Endodermal cell (in vitro differentiated cells): ENCODE data around the gene PRKCB. TPM values are rescaled to one million over a fixed set of nuclear protein-coding genes. Genes with fewer than 3 reads are reported as not detected.

Experiments used
- DNase-seq: peaks from one replicate; pipeline ENCODE4 v3.0.0-alpha.2; 2017
- H3K27ac ChIP-seq: 2 replicates; pipeline ENCODE4 v1.5.1; 2013; ENCODE audit warnings: mild to moderate bottlenecking, low read depth, low read length, moderate library complexity
- H3K27me3 ChIP-seq: 2 replicates; pipeline ENCODE4 v1.6.1; 2013; ENCODE audit warnings: mild to moderate bottlenecking, low read length, moderate library complexity; ENCODE audit not compliant: insufficient read depth, control insufficient read depth, poor library complexity, severe bottlenecking
- H3K36me3 ChIP-seq: 2 replicates; pipeline ENCODE4 v1.7.0; 2013; ENCODE audit warnings: mild to moderate bottlenecking, low read length, moderate library complexity; ENCODE audit not compliant: control insufficient read depth, insufficient read depth
- H3K4me1 ChIP-seq: one replicate; pipeline ENCODE4 v1.7.0; 2013; ENCODE audit warnings: low read length; ENCODE audit not compliant: control insufficient read depth, insufficient read depth
- H3K4me3 ChIP-seq: 2 replicates; pipeline ENCODE4 v1.5.1; 2013; ENCODE audit warnings: mild to moderate bottlenecking, low read length, moderate library complexity
- H3K9ac ChIP-seq: 2 replicates; pipeline ENCODE4 v1.6.1; 2013; ENCODE audit warnings: mild to moderate bottlenecking, low read length, moderate library complexity; ENCODE audit not compliant: poor library complexity, severe bottlenecking; ENCODE audit errors: extremely low read depth
- H3K9me3 ChIP-seq: 2 replicates; pipeline ENCODE4 v1.6.1; 2013; ENCODE audit warnings: mild to moderate bottlenecking, low read length, moderate library complexity; ENCODE audit not compliant: control insufficient read depth
- H3K27ac Mint-ChIP-seq: 2 replicates; pipeline ENCODE4 v1.8.0; 2020; ENCODE audit warnings: mixed read lengths
- H3K27me3 Mint-ChIP-seq: 2 replicates; pipeline ENCODE4 v1.8.0; 2021; ENCODE audit warnings: mild to moderate bottlenecking, mixed read lengths; ENCODE audit not compliant: insufficient read depth
- H3K36me3 Mint-ChIP-seq: 2 replicates; pipeline ENCODE4 v1.8.0; 2020; ENCODE audit warnings: low read depth, mixed read lengths
- H3K4me1 Mint-ChIP-seq: 2 replicates; pipeline ENCODE4 v1.8.0; 2020; ENCODE audit warnings: mixed read lengths
- H3K4me3 Mint-ChIP-seq: 2 replicates; pipeline ENCODE4 v1.8.0; 2020; ENCODE audit warnings: mild to moderate bottlenecking, moderate library complexity, mixed read lengths
- H3K9me3 Mint-ChIP-seq: 2 replicates; pipeline ENCODE4 v1.8.0; 2020; ENCODE audit warnings: mild to moderate bottlenecking, mixed read lengths
- WGBS, 2 experiments: methylation state at CpG; one replicate each; pipeline versions ENCODE4 v1.1.5 to v1.1.7; 2013; ENCODE audit warnings: missing lambda C conversion rate in 2 of 2, mixed read lengths in 1 of 2; ENCODE audit not compliant: insufficient coverage in 1 of 2, insufficient read length in 1 of 2; 5-methylcytosine and 5-hydroxymethylcytosine counted together
- total RNA-seq, 2 donors: library from RNA; stranded (reverse); fragmentation: NEBNext Ultra II Directional in 1 of 2; extraction: Animal tissue kit (Norgen Biotek cat#: 25700) in 1 of 2; gene quantifications; 2 replicates in 1 of 2; 3 replicates in 1 of 2; pipeline ENCODE4 v1.2.1, GENCODE V29; 2021
- TF ChIP-seq, protein P1 (sequence below): fragments of 200-600 bp; sonication (generic); conservative IDR thresholded peaks from 2 replicates; pipeline ENCODE4 v1.5.0; 2021; ENCODE audit warnings: antibody characterized with exemption, mild to moderate bottlenecking

PRKCB gene
- total RNA-seq, 2 donors from 2014 or later, result 0.38 to 1.1 TPM

GRCh38 chr16:24246911-24247607, 411.3 kb downstream of the PRKCB start:
- 91 to 98% methylated on average over 4 of the region's 4 CpGs for WGBS, 2 experiments
- Mint-ChIP-seq H3K27ac (no peak overlapping the region), H3K36me3 (no peaks in the 10 kb centered on the region), H3K27me3 (peaks cover 38% of the 10 kb centered on the region), H3K9me3 (no peaks in the 10 kb centered on the region), H3K4me3 (no peak overlapping the region), H3K4me1 (no peaks in the 10 kb centered on the region)
- H3K27me3 ChIP-seq, result peaks cover 44% of the 10 kb centered on the region
- no peaks in the 10 kb centered on the region for H3K9me3 ChIP-seq
- H3K4me3 ChIP-seq, result no peak overlapping the region
- TF ChIP-seq, protein P1, sequence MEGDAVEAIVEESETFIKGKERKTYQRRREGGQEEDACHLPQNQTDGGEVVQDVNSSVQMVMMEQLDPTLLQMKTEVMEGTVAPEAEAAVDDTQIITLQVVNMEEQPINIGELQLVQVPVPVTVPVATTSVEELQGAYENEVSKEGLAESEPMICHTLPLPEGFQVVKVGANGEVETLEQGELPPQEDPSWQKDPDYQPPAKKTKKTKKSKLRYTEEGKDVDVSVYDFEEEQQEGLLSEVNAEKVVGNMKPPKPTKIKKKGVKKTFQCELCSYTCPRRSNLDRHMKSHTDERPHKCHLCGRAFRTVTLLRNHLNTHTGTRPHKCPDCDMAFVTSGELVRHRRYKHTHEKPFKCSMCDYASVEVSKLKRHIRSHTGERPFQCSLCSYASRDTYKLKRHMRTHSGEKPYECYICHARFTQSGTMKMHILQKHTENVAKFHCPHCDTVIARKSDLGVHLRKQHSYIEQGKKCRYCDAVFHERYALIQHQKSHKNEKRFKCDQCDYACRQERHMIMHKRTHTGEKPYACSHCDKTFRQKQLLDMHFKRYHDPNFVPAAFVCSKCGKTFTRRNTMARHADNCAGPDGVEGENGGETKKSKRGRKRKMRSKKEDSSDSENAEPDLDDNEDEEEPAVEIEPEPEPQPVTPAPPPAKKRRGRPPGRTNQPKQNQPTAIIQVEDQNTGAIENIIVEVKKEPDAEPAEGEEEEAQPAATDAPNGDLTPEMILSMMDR, result no peak
- no peak for DNase-seq
- H3K27ac ChIP-seq, result no peak overlapping the region
- H3K4me1 ChIP-seq, result no peaks in the 10 kb centered on the region
- no peaks in the 10 kb centered on the region for H3K36me3 ChIP-seq
- H3K9ac ChIP-seq, result no peak overlapping the region

DNA sequence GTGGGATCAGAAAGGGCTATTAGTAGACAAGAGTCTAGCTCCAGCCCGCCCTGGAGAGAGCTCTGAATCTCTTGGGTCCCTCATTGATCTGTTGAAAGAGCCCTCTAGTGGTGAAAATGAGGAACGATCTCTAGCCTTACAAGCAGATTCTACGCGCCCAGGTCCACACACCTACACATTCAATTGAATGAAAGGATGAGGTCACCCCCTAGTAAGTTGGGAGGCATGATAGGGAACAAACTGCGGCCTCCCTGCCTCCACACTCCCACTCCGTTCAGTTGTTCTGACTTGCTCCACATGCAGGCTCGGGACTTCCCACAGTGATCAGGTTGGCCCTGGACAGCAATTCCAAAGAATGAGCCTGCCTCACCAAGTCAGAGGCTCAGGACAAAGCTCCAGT, 417.4 kb downstream of the PRKCB start:
- Histone ChIP-seq H3K36me3 (no peaks in the 10 kb centered on the region), H3K27me3 (peaks cover 59% of the 10 kb centered on the region), H3K4me1 (no peaks in the 10 kb centered on the region), H3K9ac (no peak overlapping the region), H3K9me3 (no peaks in the 10 kb centered on the region), H3K27ac (no peak overlapping the region), H3K4me3 (no peak overlapping the region)
- peak; percentile 81 for DNase-seq
- Mint-ChIP-seq H3K4me3 (no peak overlapping the region), H3K27ac (no peak overlapping the region), H3K36me3 (no peaks in the 10 kb centered on the region), H3K4me1 (peaks cover 12% of the 10 kb centered on the region), H3K9me3 (no peaks in the 10 kb centered on the region), H3K27me3 (peaks cover 70% of the 10 kb centered on the region)
- TF ChIP-seq, protein P1, result peak; percentile 88
- WGBS, 2 experiments, result 17 to 33% methylated on average over 1 to 7 of the region's 7 CpGs

DNA sequence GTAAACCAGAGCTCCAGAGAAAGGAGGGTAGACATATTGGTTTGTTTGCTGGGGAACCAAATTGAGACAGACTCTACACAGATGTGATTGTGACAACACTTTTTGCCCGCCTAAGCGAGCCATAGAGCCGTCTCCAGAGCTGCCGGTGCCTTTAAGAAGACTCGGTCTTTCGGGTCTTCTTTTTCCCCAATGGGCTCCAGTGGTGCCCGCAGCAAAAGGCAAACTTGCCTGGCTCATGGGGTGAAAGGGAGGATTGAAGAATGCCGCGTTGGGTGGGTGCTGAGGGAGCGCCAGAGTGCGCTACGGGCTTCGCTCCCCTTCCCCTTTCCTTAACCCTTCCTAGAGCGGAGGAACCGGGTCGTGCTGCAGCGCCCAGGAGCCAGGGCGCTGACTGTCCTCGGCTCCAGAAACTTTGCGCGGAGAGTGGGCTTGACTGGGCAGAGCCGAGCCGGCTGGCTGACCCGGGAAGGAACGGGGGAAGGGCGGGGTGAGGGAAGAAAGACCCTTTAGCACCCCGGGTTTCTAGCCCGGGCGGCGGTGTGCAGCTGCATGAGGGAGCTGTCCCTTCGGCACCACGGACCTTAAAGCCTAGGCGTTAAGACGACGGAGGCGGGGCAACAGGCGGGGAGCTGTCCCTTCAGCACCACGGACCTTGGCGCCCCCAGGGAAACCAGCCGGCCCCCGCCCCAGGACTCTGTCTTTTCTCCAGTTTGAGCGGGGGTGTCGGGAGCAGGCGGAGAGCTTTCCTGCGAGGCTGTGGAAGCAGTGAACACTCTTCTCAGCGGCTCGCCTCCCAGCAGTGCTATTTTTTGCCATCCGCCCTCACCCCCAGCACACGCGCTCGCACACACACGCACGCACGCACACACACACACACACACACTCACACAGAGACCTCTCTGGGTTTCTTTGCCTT, 419.9 kb downstream of the PRKCB start, which contains the start of gene CACNG3:
TSS of gene CACNG3 (plus strand) at position 880 of the 916 bp plus-strand sequence. CDS start 420 bp downstream, outside the sequence.
- Mint-ChIP-seq H3K9me3 (no peaks in the 10 kb centered on the region), H3K4me1 (peaks cover 12% of the 10 kb centered on the region), H3K27me3 (peaks cover 62% of the 10 kb centered on the region), H3K27ac (no peak within 1 kb of the TSS), H3K36me3 (no peaks in the 10 kb centered on the region), H3K4me3 (peak within 1 kb of the TSS; percentile 52)
- no peak within 1 kb of the TSS for H3K9ac ChIP-seq
- DNase-seq, result peak; percentile 96
- peaks cover 61% of the 10 kb centered on the region for H3K27me3 ChIP-seq
- H3K36me3 ChIP-seq, result no peaks in the 10 kb centered on the region
- no peak within 1 kb of the TSS for H3K27ac ChIP-seq
- H3K4me1 ChIP-seq, result no peaks in the 10 kb centered on the region
- TF ChIP-seq, protein P1, result no peak
- peak within 1 kb of the TSS; percentile 70 for H3K4me3 ChIP-seq
- 4 to 5% methylated on average over 19 to 54 of the region's 54 CpGs for WGBS, 2 experiments
- H3K9me3 ChIP-seq, result no peaks in the 10 kb centered on the region
